ENCODE data around the gene NRXN3.

NRXN3 gene

GRCh38 chr14:79809849-79810612 lies 1639.9 kb downstream of the NRXN3 start:
- DNase-seq: no peak

GRCh38 chr14:79820866-79821535 lies 1650.8 kb downstream of the NRXN3 start:
- no peak for DNase-seq

GRCh38 chr14:79822034-79822433 lies 1651.9 kb downstream of the NRXN3 start:
- DNase-seq: no peak

DNA sequence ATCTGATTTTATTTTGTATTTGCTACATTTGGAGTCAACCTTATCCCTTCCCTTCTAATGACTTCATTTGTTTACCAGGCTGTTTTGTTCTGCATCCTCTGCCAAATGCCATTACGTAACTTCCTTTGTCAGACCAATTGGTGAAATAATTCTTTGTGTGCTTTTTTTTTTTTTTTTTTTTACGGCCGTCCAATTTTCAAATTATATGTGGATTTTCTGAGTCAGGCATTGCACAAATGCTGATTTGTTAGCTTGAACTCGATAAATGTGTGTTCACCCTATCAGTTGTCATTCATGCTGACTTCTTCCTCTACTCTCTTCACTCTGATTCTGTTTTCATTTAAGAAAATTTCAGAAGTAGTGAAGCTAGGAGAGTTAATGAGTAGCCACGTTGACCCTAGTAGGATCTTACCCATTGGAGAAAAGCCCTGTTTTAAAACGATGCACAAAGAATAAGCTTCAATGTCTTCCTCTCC lies 1654.9 kb downstream of the NRXN3 start:
- no peak for DNase-seq

DNA sequence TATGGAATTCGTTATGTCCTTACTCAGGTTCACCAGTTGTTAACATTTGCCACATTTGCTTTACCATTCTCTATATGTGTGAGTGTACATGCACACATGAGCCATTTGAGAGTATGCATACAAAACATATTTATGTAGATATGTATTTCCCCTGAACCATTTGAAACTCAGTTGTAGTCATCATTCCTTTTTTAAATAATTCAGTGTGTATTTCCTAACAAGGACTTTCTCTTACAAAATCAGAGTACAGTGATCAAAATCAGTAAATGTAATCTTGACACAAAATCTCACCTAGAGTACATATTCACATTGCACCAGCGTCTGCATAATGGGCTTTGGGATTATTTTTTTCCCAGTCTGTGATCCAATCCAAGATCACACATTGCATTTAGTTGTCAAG lies 1656.2 kb downstream of the NRXN3 start:
- DNase-seq: no peak

DNA sequence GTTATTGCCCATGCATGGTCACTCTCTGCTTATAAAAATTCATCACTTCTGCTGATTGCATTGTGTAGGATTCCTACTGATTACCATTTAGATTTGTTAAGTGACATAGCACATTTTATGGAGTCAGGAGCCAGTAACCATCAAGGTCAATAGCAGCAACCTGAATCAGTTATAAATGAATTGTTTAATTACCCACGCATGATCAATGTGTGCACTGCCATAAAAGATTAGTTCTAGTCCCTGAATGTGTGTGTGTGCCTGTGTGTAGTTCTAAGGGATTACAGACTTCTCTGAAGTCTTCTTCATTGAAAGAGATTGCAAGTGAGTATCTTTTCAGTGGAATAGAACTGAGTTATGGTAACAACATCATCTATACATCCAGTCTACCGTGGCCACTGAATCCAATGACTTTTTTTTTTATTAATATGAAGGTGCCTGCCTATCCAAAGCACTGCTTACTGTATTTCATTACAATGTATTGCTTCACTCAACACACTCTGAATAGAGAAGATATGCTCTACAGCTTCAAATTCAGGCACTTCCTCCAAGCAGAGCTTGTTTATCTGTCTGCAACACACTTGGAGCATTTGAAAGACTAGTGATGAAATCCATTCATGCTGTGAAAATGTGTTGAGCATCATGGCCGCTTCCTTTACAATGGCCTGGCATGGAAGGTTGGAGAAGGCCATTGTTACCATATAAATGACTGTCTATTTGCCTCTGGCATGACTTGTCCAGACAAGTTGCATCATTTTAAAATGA lies 1659.4 kb downstream of the NRXN3 start:
- DNase-seq: no peak

GRCh38 chr14:79831195-79831892 lies 1661.2 kb downstream of the NRXN3 start:
- no peak for DNase-seq

DNA sequence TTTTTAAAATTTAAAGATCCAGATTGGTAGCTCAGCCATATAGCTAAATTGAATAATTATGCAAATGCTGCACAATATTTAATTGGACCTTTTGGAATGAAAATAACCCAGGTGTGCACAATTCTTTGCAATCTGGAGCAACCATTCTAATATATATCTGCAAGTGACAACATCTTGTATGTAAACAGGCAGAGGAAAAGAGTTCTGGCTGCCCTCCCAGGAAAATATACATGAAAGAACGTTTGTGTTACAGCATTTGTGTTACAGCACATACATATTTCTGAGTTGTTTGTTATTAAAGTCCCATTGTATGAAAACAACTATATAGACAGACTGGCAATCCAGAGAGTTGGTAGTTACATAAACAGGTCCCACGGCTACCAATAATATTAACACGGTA lies 1663.6 kb downstream of the NRXN3 start:
- DNase-seq: no peak

DNA sequence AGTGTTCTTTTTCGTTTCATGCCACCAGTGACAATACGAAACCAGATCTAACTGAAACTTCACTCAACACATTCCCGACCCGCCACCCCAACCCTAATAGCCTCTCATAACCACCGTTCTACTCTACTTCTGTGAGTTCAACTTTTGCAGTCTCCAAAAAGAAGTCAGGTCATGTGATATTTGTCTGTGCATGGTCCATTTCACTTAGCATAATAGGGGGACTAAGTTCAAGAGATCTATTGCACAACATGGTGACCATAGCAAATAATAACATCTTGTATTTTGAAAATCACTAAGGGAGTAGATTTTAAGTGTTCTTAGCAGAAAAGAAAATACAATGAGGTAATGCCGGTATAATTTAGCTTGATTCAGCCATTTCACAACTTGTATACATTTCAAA lies 1664.7 kb downstream of the NRXN3 start:
- DNase-seq: no peak

DNA sequence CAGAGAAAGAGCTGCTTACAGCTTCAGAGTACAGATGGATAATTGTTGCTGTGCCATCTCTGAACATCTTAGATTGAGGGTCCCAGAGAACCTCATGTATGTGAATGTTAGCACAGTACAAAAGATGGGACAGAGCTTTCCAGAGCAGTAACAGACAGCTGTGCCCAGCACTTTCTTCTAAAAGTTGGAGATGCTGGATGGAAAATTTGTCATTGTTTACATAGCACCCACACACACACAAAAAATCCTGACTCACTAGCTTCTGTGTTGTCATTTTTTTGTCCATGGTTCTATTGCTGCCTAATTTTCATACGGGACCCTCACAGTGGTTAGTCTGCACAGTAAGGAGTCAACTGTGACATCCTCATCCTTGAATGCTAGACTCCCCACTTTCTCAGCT lies 1666.4 kb downstream of the NRXN3 start:
- DNase-seq: no peak

- no peak for DNase-seq
These were observed 1667.5 kb downstream of the NRXN3 start for GRCh38 chr14:79837699-79838098.

DNA sequence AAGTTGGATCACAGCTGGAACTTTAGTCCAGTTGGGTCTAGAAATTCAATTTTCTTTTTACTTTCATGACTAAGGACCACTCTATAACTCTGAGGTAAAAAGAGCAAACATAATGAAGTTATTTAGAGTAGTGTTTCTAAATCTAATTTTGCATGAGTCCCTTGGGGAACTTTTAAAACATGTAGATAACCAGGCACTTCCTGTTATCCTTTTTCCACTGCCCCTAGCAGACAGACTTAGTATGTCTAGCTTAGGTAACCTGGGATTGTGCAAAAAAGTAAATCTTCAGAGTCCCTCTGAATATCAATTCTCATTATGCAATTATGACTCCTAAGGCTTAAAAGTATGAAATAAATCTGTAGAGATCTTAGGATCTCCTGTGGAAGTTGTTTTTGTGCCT lies 1669.9 kb downstream of the NRXN3 start:
- DNase-seq: no peak

DNA sequence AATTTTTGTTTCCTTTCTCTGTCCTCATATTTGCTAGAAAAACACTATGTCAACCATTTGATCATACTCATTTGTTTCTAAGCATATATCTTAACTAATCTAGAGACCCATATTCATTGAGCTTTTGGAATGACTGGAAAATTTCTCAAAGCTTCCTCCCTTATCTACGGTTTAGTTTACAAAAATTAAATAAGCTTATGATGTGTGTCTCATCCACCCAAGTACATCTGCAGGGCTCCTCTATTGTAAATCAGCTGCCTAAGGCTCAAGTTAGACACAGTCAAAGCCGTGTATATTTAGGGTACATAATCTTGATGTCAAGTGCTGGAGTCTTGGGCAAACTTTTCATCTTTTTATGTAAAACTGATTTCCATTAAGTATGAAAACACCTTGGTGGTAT lies 1670.7 kb downstream of the NRXN3 start:
- DNase-seq: no peak

DNA sequence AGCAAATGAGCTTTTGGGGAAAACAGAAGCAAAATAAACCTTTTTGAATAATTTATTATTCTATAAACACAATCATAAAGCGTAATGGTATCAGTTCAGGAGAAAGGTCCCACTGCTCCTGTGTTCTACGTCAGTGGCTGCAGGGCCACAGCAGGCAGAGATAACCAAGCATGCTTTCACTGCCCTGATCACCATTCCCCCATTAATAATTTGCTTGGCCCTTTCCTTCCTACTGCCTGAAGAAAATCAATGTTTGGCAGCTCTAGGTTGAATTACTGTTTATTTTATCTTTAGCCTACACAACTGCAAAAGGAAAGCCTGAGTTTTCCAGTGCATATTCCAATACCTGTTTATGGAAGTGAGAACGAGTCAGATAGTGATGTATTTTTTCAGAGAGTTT lies 1671.3 kb downstream of the NRXN3 start:
- no peak for DNase-seq

- DNase-seq: no peak
These were observed 1672.1 kb downstream of the NRXN3 start for GRCh38 chr14:79842270-79842669.

DNA sequence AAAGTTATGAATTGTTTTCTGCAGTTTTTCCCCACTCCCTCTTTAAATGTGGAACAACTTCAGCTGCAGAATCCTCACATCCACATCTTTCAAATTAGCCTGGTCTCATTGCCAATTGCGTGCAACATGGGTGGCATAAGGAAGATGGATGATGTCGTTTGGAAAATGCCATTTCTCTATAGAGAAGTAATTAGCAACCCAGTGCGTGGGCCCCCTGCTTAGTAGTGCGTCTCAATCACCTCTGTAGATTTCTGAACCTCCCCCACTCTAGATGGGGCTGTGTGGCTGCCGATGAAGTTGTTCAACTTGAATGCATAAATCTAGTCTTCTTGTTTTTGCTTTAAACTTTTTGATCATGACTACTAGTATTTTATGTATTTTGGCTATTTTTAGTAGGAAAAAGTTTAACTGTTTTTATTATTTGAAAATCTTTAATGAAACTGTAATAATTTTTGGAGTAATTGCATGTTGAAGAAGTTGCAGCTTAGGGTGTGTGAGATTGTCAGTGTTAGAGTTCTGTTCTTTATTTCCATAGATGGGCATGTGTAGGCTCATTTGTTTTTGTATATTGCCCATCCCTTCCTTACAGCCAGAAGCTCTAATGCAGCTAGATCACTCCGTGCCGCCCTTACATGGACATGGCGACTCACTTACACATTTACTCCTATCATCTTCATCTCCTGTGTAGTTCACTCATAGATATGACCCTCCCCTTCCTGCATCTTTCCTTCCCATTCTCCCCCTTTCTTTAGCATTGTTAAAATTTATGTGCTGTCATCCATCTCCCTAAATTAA lies 1683.0 kb downstream of the NRXN3 start:
- no peak for DNase-seq

- no peak for DNase-seq
These were observed 1685.6 kb downstream of the NRXN3 start for GRCh38 chr14:79855789-79856188.

GRCh38 chr14:79856381-79856780 lies 1686.2 kb downstream of the NRXN3 start:
- DNase-seq: no peak

DNA sequence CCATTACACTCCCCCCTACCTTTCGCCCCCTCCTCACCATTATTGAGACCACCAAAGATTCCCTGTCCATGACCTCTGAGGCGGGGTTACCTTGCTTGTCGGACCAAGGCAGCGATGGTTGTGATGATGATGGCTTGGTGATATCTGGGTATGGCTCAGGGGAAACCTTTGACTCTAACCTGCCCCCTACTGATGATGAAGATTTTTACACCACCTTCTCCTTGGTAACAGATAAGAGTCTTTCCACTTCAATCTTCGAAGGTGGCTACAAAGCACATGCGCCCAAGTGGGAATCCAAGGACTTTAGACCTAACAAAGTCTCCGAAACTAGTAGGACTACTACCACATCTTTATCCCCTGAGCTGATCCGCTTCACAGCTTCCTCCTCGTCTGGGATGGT lies 1690.9 kb downstream of the NRXN3 start:
- DNase-seq: no peak

DNA sequence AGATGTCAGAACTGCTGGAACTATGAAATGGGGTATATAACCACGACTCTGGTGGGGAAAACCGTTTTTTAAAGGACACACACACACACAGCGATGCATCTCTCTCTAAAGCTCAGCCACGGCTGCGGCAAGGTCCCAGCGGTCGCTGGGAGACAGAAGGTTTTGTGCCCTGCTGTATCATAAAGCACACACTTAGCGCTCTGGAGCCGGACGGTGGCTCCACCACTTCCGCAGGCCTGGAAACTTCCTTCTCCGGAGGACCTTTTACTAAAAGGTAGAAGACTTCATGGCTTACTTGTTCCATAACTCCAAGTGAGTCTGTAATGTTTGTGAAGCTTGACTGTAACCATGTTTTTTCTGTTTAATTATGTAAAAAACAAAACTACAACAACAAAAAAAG lies 1691.9 kb downstream of the NRXN3 start:
- DNase-seq: no peak

DNA sequence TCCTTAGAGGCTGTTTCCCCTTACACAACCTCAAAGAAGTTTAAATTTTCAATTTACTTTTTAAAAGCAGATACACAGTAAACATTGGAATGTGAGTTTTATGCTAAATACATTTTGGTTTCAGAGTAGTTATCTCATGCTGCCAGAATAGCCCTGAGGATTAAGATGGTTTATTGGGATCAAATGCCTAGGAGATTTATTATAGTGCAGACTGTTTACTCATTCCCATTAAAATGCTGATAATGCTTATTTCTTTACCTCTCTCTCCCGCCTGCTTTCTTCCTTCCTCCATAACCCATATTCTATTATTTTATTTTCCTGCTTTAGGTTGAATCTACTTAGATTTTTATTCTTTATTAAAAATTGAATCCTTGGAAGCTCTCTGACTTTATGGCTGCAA lies 1701.0 kb downstream of the NRXN3 start:
- no peak for DNase-seq

DNA sequence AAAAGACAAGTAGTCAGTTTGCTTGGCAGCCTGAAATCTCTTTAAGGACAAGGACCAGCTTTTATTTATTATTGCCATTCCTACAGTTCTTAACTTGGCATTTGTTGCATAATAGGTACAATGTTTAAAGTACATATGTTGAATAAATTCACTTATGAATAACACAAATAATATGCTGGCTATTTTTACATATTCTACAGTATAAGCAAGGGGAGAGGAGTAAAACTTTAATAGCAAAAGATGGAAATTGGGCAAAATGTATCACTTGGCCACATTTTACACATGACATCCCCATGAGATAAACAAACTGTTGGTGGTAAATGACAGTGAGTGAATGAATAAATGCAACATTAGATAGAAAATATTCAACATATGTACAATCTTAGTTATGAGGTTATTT lies 1708.1 kb downstream of the NRXN3 start:
- DNase-seq: no peak
